Colonic mucosa (tissue), 4 donors: Measurements from ENCODE around the gene PPIC. TPM values are rescaled to one million over a fixed set of nuclear protein-coding genes. Genes with fewer than 3 reads are reported as not detected.

Source experiments
- DNase-seq: peaks from one replicate; pipeline ENCODE4 v3.0.0-alpha.2; 2020
- H3K27ac ChIP-seq: fragments of 200-600 bp; one replicate; pipeline ENCODE4 v1.8.0; 2021
- H3K27me3 ChIP-seq: fragments of 200-600 bp; one replicate; pipeline ENCODE4 v1.8.0; 2021
- H3K36me3 ChIP-seq: fragments of 200-600 bp; one replicate; pipeline ENCODE4 v1.8.0; 2021
- H3K4me1 ChIP-seq: fragments of 200-600 bp; one replicate; pipeline ENCODE4 v1.8.0; 2021; ENCODE audit warnings: mild to moderate bottlenecking
- H3K4me3 ChIP-seq: fragments of 200-600 bp; one replicate; pipeline ENCODE4 v1.8.0; 2021
- H3K9ac ChIP-seq, 2 donors: one replicate each; pipeline ENCODE4 v1.7.0; 2013; ENCODE audit warnings: control low read depth in 2 of 2, low read depth in 2 of 2, low read length in 2 of 2
- H3K9me3 ChIP-seq: fragments of 200-600 bp; one replicate; pipeline ENCODE4 v1.8.0; 2021
- intact Hi-C: fragments of 100-400 bp; cut with DNase I; formaldehyde crosslinking; loops from one replicate; pipeline ENCODE4 v1.14.1; 2022
- total RNA-seq, 2 donors: library from RNA; stranded (reverse); fragmentation: NEBNext Ultra II Directional in 1 of 2; extraction: Animal tissue kit (Norgen Biotek cat#: 25700) in 1 of 2; gene quantifications; one replicate each; pipeline ENCODE4 v1.2.1, GENCODE V29; 2021
- TF ChIP-seq, protein P1 (sequence below): fragments of 200-600 bp; IDR thresholded peaks from one replicate; pipeline ENCODE4 v1.8.0; 2022; ENCODE audit warnings: antibody characterized with exemption, mild to moderate bottlenecking
- donor health status: healthy.
- donor health status: DM: no; HTN: no; CAD: no.
- donor health status: DM: no; HTN: no; CAD: no.

PPIC gene
- total RNA-seq, result 10 to 100 TPM; 33.7 to 84.8 TPM

DNA sequence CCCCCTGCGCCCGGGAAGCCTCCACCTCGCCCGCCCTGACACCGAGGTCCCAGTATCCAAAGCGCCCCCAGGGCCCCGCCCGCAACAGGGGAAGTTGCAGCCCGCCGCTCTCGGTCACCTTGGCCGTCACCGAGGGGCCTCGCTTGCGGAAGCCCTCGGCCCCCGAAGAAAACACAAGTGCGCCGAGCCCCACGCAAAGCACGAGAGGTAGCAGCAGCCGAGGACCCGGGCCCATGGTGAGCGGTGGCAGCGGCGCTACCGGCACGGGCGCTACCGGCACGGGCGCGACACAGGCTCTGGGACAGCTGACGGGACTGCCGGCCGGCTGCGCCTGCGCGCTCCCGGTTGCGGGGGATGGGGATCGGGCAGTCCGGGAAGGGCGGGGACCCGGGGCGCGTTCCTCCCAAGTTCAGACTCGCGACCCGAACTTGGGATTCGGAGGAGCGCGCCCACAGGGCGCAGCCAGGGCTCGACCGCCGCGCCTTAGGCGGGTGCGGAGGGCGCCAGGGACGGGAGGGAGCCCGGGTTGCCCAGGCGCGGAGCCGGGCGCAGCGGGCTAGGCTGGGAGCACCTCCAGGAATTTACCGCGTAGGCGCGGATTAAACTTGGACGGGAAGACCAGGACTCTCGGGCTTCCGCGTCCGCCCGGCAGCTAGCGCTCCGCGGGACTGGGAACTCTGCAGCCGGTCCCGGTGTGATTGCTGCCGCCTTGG, at the start of gene PPIC:
TSS of gene PPIC (minus strand) at position 335 of the 713 bp plus-strand sequence. CDS start at position 235, 100 bp downstream.
- TF ChIP-seq, protein P1, sequence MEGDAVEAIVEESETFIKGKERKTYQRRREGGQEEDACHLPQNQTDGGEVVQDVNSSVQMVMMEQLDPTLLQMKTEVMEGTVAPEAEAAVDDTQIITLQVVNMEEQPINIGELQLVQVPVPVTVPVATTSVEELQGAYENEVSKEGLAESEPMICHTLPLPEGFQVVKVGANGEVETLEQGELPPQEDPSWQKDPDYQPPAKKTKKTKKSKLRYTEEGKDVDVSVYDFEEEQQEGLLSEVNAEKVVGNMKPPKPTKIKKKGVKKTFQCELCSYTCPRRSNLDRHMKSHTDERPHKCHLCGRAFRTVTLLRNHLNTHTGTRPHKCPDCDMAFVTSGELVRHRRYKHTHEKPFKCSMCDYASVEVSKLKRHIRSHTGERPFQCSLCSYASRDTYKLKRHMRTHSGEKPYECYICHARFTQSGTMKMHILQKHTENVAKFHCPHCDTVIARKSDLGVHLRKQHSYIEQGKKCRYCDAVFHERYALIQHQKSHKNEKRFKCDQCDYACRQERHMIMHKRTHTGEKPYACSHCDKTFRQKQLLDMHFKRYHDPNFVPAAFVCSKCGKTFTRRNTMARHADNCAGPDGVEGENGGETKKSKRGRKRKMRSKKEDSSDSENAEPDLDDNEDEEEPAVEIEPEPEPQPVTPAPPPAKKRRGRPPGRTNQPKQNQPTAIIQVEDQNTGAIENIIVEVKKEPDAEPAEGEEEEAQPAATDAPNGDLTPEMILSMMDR, result no peak
- intact Hi-C loops, result loop anchor here (10.0 kb wide), 1 partner anchor 308 kb away; no protein-coding TSS in a partner anchor
- H3K27ac ChIP-seq, result peak within 1 kb of the TSS; percentile 97

DNA sequence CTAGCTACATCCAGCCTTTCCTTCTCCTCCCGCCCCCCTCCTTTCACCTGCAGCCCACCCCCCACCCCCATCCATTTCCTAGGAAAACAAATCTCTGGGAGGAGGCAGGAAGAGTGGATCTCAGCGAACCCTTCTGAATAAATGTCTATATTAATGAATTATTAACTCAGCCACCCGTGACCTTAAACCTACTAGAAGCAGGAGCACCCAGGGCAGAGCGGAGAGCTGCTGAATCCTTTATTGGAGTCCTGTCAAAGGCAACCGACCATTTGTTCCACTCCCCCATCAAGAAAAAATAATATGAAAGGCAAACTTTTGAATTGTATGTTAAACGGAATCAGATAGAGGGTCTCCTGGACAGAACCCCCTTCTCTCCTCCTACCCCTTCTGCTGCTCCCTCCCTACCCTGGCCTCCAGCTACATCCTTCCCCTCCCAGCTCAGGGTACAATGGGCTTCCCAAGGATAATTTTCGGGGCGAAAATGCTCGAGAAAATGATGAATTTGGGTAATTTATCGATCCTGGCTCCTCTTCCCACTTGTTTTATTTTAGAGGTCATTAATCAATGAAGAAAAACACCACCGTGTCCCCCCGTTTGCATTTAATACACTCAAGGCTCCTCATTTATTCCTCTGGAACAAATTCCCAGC, 49.2 kb upstream of the PPIC start:
- no peak for DNase-seq
- H3K9me3 ChIP-seq, result no peaks in the 10 kb centered on the region
- TF ChIP-seq, protein P1, result no peak
- H3K36me3 ChIP-seq, result no peaks in the 10 kb centered on the region
- H3K9ac ChIP-seq, result no peak overlapping the region
- intact Hi-C loops, result no loop called here
- peaks cover 4% of the 10 kb centered on the region for H3K4me1 ChIP-seq
- H3K4me3 ChIP-seq, result no peak overlapping the region
- H3K27me3 ChIP-seq, result peaks cover 55% of the 10 kb centered on the region
- H3K27ac ChIP-seq, result no peak overlapping the region

More for the DNA sequence above, at the start of gene PPIC:
- no peaks in the 10 kb centered on the region for H3K27me3 ChIP-seq
- no peaks in the 10 kb centered on the region for H3K36me3 ChIP-seq
- no peaks in the 10 kb centered on the region for H3K4me1 ChIP-seq
- peak within 1 kb of the TSS; percentile 72 for H3K4me3 ChIP-seq
- no peaks in the 10 kb centered on the region for H3K9me3 ChIP-seq
- H3K9ac ChIP-seq, result peak within 1 kb of the TSS; percentile 72 to 77
- DNase-seq, result peak; percentile 93

DNA sequence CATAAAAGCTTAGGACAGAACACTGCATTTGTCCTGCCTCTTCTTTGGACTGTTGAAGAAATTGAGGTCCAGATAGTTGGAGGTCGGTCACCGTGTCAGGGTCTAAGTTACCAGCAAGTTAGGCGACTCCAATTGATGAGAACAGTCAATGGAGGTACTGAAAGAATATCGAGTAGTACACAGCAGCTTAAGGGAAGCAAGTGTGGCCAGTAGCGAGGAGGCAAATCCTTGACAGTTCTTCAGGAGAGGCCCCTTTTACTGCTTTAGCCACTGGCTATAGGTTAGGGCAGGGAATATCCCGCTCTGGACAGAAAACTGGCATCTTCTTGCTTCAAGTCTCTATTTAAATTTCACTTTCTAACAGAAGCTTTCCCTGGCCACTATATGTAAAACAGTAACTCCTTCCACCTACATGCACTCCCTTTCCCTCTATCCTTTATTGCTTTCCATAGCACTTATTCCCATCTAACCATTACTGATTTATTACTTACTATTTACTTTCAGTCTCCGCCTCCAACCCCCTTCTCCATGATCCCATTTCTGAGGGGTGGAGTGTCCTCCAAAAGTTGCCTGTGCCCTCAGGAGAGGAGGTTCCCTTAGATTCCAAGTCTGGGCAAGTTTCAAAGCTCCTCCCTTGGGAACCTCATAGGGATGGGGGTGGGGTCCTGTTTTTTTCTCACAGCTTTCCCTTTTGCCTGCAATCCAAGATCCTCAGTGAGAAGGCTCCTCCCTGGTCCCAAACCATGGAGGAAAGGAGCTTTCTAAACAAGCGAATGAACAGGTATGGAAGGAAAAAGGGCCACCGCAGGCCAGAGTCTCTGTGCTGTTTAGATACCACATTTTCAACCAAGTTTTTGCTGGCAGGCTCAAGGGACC, 48.4 kb upstream of the PPIC start:
- Histone ChIP-seq H3K9ac (no peak overlapping the region), H3K9me3 (no peaks in the 10 kb centered on the region), H3K4me1 (peaks cover 4% of the 10 kb centered on the region), H3K36me3 (no peaks in the 10 kb centered on the region), H3K27ac (no peak overlapping the region), H3K4me3 (no peak overlapping the region), H3K27me3 (peaks cover 47% of the 10 kb centered on the region)
- intact Hi-C loops, result no loop called here
- no peak for DNase-seq
- TF ChIP-seq, protein P1, result no peak

DNA sequence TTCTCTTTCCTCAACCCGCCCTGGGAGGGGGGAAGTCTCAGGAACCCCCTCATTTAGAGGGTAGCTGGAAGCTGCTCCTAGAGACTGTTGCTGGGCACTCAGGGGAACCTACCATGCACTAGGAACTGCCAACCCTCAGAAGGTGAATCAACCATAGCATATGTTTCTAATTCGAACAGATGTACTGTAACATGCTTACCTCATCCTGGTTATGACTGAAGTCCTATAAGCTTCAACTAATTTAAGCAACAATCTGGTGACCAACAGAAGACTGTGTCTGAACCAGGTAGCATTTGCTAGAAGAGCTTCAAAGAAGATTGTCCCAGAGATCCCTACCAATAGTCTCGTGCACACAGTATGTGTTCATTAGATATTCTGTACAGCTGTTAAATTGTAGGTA, 46.8 kb upstream of the PPIC start:
- Histone ChIP-seq H3K36me3 (no peaks in the 10 kb centered on the region), H3K9ac (no peak overlapping the region), H3K9me3 (no peaks in the 10 kb centered on the region), H3K27me3 (peaks cover 33% of the 10 kb centered on the region), H3K4me1 (no peaks in the 10 kb centered on the region), H3K27ac (no peak overlapping the region), H3K4me3 (no peak overlapping the region)
- no peak for DNase-seq
- TF ChIP-seq, protein P1, result no peak
- intact Hi-C loops, result no loop called here

DNA sequence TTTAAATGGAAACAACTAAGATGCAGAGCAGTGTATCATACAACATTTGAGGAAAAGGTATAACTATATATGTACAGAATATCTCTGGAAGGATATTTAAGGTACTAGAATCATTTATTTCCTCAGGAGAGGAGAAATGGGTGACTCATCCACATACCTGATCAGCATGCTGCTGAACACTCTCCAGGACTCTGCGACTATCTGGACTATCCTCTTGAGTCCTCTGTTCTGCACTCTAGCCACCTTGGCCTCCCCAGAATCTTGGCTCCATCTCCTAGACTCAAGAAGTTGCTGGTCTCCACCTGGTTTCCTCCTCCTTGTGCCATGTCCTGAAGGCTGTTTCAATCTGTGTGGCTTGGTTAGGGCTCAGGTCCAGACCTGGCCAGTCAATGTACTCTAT, 43.7 kb upstream of the PPIC start:
- no peak for DNase-seq
- Histone ChIP-seq H3K9me3 (no peaks in the 10 kb centered on the region), H3K9ac (no peak overlapping the region), H3K27me3 (peaks cover 6% of the 10 kb centered on the region), H3K27ac (no peak overlapping the region), H3K4me1 (no peaks in the 10 kb centered on the region), H3K36me3 (no peaks in the 10 kb centered on the region), H3K4me3 (no peak overlapping the region)
- intact Hi-C loops, result no loop called here
- TF ChIP-seq, protein P1, result no peak
